GM11168 (cell line): Measurements from ENCODE around the gene RAB33A.

Source experiments
- in situ Hi-C: fragments of 300-500 bp; cut with MboI; formaldehyde crosslinking; loops from one replicate; pipeline ENCODE4 v1.12.0; 2022; ENCODE audit warnings: low sequenced_read_pairs; ENCODE audit not compliant: unreplicated experiment

The RAB33A gene

GRCh38 chrX:130170752-130171445 lies 863 bp upstream of the RAB33A start:
- in situ Hi-C loops: no loop called here

DNA sequence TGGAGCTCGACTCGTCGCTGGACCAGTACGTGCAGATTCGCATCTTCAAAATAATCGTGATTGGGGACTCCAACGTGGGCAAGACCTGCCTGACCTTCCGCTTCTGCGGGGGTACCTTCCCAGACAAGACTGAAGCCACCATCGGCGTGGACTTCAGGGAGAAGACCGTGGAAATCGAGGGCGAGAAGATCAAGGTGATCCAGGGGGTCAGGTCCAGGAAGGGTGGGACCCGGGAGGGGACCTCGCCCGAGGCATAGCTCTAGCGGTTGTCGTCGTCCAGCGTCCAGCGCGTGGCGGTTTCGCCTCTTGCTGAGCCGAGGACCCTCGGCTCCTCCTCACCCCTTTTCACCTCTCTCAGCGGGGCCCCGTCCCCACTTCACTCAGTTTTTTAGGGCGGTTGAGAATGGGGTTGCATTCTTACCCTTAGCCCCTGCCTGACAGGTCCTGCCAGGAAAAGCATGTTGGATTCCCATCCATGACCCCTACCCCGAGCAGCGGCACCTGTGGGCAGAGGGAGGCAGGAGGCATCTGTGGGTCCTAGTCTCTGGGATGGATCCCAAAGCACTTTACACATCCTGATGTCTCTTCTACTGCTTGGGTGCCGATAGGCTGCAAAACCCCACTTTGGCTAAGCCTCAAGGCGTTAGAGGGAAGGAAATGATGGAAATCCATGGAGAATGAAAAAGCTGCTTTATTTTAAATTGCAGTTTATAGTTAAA lies 524 bp downstream of the RAB33A start:
- in situ Hi-C loops: no loop called here

DNA sequence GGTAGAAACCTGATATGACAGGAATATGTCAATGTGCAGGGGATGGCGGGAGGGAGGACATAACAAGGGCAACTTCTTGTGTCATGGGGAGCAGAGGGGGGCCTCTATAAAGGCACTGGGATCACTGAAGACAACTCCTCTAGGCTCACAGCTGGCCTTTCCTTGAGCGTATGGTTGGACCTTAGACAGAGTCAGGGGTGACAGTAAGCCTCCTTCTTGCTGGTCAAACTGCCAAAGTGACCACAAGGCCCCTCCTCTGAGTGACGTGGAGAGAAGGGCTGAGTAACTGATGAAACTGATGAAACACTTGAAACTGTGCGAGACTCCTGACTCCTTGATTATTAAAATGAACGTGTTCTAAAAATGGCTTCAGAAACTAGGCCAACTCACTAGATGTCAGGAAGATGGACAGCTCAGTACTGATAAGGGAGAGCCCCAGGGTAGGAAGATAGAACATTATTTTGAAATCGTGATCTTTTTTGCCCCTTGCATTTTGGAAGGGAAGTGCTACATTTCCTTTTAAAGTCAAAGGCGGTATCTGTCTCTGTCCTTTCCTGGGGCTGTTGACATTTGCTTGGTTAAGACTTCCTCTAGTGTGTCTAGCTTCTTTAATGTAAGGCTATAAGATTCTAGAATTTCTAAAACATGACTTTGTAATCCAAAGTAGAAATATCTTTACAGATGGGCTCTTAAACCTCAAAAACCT lies 1.6 kb downstream of the RAB33A start:
- in situ Hi-C loops: no loop called here

- in situ Hi-C loops: no loop called here
Observed at GRCh38 chrX:130174045-130174704, 2.4 kb downstream of the RAB33A start.

DNA sequence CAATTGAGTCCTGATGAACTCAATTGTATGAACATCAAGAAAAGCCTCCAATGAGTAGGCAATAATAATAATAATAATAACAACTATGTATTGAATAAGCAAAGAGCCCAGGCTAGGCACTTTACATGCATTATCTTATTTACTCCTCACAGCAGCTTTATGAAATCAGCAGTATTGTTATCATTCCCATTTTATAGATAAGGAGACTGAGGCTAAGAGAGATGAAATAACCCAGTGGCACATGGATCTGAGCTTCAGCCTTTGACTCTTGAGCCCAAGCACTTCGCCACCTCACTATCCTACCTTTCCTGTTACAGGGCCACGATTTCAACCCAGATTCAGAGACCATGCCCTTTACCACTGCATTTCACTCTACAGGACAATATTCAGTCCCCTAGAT lies 3.2 kb downstream of the RAB33A start:
- in situ Hi-C loops: no loop called here

DNA sequence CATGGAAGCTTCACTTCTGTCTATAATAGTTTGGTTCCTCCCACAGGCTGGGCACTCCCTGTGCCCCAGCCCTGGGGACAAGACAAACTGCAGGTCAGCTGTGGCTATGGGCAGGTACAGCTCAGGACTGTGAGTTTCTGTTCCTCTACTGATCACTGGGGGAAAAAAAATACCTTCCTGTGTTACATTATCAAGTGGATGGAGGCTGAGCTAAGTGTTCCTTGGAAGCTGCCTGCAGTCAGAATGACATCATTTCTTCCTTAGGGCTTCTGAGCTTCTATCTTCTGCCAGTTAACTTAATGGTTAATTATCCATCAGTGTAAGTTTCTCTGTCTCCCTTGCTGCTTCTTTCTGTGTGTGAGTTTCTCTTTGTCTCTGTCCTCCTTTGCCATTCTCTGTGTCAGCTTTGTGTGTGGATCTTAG lies 4.6 kb downstream of the RAB33A start:
- in situ Hi-C loops: no loop called here

GRCh38 chrX:130176942-130177341 lies 5.2 kb downstream of the RAB33A start:
- in situ Hi-C loops: no loop called here

DNA sequence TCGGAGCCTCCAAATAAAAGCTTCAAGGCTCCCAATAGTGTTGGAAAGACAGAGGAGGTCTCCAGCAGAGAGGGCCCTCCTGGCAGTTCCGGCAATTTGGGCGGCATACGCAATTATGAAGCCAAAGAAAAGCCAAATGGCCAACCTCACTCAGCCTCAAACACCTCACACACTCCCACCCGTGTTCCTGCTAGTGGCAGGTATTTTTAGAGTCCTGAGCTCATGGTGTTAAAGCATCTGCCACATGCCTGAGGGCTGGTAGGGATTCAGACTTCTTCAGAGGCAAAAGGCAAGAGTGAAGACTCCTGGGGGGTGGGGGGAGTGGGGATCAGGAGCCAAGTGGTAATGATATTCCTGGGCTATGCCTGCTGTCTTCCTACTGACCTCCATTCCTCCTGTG lies 7.4 kb downstream of the RAB33A start:
- in situ Hi-C loops: no loop called here

- in situ Hi-C loops: no loop called here
Observed at GRCh38 chrX:130179579-130180215, 7.9 kb downstream of the RAB33A start.

GRCh38 chrX:130184168-130184567 lies 12.4 kb downstream of the RAB33A start:
- in situ Hi-C loops: no loop called here

DNA sequence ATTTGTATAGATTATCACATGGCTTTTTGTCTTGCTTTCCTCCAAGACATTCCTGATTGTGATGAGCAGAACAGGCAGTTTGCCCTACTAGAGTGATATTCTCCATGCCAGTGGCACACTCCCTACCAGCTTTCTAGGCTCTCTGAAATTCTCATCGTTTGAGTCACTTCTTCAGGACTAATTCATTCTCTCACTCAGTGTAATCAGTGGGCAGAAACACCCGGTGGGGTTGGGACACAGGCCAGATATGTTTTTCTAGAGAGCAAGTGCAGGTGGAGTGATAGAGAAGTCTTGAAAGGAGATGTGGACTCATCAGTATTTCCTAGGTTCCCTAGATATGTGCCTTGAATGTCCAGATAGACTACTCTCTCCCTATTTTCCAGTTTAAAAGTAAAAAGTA lies 13.1 kb downstream of the RAB33A start:
- in situ Hi-C loops: no loop called here

GRCh38 chrX:130186651-130187050 lies 14.9 kb downstream of the RAB33A start:
- in situ Hi-C loops: no loop called here

DNA sequence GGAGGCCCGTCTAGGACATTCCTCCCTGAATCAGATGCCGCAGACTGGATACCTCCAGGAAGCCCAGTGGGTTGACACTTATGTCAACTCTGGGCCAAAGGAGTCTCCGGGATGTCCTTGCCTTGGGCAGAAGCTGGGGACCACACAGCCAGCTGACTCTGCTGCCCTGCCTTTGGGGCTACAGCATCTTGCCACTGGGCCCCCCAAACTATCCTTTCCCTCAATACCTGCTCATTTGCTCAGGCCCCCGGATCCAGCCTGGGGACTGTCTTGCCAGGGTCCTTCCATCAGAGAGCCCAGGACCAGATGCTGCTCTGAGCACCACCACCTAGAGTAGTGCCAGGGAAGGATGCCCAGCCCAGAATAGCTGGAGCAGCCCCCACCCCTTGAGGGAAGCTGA lies 19.0 kb downstream of the RAB33A start:
- in situ Hi-C loops: loop anchor here (10.0 kb wide), 1 partner anchor 116 kb away; no protein-coding TSS in a partner anchor

DNA sequence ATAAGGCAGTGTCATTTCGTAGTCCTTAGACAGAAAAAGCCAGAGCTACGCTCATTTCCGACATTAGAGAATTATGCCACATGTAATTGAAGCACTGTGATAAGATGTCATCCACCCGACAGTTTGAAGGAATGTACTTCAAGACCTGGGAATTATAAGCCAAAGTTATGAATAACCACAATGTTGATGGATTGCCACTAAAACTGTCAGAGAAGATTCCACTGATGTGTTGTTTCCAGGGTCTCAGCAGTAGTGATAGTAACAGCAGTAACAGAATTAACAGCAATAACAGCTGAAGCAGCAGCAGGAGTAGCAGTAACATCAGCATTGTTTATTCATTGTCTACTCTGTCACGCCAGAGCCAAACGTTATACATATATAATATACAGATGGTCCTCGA lies 24.7 kb downstream of the RAB33A start:
- in situ Hi-C loops: loop anchor here (10.0 kb wide), 1 partner anchor 122 kb away; no protein-coding TSS in a partner anchor

GRCh38 chrX:130197464-130197863 lies 25.7 kb downstream of the RAB33A start:
- in situ Hi-C loops: loop anchor here (10.0 kb wide), 1 partner anchor 123 kb away; no protein-coding TSS in a partner anchor

DNA sequence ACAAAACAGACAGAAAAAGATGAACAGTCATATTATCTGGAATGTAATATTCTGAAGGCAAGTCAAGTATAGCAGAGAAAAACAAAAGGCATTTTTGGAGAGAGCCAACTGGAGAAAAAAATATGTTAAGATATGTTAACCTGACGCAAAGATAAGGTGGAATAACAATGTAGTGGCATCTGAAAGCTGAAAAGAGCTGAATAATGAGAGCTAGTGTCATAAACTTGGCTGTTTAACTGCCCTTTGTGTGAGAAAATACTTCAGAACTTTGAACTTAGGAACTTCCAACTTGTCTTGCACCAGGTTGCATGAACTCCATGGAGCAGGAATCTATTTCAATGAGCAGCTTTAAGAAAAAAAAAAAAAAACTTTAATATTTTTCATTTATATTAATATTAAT lies 32.9 kb downstream of the RAB33A start:
- in situ Hi-C loops: no loop called here

GRCh38 chrX:130211415-130212186 lies 39.8 kb downstream of the RAB33A start:
- in situ Hi-C loops: no loop called here

DNA sequence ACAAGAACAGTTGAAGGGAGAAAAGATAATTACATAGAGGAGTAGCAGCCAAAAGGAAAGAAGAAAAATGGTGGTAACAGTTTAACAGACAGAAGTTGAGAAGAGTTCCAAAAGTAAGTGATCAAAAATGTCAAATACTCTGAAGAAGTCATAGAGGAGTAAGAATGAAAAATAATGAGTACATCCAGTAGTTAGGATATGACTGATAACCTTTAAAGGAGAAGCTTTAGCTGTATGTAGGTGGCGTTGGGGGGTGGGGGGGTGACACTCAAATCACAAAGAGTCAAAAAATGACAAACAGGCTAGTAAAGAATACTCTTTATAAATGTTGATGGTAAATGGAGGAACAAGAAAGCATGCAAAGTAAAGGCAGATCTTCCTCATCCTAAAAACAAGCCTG lies 40.6 kb downstream of the RAB33A start:
- in situ Hi-C loops: no loop called here

- in situ Hi-C loops: no loop called here
Observed at GRCh38 chrX:130213376-130213775, 41.6 kb downstream of the RAB33A start.
